ENCODE data around the gene ZNF367. TPM values are rescaled to one million over a fixed set of nuclear protein-coding genes. Genes with fewer than 3 reads are reported as not detected.

Gene ZNF367
- total RNA-seq, 4 donors from 2014 or later: 2.5 to 4.3 (median 3.1) TPM

DNA sequence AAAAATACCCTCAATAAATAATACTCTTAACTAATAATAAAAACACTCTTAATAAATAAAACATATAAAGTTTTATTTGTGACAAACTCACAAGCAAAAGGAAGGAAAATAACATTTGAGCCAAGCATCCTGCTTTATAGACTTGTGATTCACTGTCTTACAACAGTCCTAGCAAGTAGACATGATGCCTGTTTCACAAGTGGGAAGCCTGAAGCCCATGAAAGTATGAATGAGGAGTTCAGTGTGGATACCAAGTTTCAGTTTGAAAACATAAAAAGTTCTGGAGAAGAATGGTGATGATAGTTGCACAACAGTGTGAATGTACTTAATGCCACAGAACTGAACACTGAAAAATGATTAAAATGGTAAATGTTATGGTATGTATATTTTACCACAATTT, 42.7 kb upstream of the ZNF367 start:
- no peaks in the 10 kb centered on the region for H3K27me3 ChIP-seq
- H3K36me3 ChIP-seq: peaks cover 0 to 55% (median 0%) of the 10 kb centered on the region in 3 donors
- no peaks in the 10 kb centered on the region for H3K9me3 ChIP-seq
- no peak overlapping the region for H3K4me3 ChIP-seq
- TF ChIP-seq, protein P1, sequence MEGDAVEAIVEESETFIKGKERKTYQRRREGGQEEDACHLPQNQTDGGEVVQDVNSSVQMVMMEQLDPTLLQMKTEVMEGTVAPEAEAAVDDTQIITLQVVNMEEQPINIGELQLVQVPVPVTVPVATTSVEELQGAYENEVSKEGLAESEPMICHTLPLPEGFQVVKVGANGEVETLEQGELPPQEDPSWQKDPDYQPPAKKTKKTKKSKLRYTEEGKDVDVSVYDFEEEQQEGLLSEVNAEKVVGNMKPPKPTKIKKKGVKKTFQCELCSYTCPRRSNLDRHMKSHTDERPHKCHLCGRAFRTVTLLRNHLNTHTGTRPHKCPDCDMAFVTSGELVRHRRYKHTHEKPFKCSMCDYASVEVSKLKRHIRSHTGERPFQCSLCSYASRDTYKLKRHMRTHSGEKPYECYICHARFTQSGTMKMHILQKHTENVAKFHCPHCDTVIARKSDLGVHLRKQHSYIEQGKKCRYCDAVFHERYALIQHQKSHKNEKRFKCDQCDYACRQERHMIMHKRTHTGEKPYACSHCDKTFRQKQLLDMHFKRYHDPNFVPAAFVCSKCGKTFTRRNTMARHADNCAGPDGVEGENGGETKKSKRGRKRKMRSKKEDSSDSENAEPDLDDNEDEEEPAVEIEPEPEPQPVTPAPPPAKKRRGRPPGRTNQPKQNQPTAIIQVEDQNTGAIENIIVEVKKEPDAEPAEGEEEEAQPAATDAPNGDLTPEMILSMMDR (IDR thresholded peaks at IDR 0.05): no peak
- TF ChIP-seq EP300 (IDR thresholded peaks at IDR 0.05) (no peak), POLR2A (IDR thresholded peaks at IDR 0.05) (no peak)
- H3K27ac ChIP-seq: no peak overlapping the region
- no peak for DNase-seq (ENCODE audit: low spot score in 2 of 2)
- peaks cover 0 to 16% (median 0%) of the 10 kb centered on the region in 4 donors for H3K4me1 ChIP-seq

DNA sequence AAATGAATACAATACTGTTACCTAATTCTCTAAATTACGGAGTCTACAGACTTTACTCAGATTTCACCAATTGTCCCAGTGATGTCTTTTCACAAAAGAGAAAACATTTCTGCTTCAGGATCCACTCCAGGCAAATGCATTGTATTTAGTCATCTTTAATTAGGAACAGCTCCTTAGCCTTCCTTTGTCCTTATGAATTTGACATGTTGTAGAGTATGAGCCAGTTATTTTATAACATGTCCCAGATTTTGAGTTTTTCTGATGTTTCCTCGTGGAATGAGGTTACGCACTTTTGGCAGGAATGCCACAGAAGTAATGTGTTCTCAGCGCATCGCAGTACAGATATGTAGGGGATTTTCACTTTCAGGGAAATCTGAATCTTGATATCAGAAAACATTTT, 42.3 kb upstream of the ZNF367 start:
- H3K4me1 ChIP-seq: peaks cover 0 to 16% (median 0%) of the 10 kb centered on the region in 4 donors
- peaks cover 0 to 51% (median 0%) of the 10 kb centered on the region in 3 donors for H3K36me3 ChIP-seq
- no peak for TF ChIP-seq EP300 (IDR thresholded peaks at IDR 0.05)
- TF ChIP-seq, protein P1 (IDR thresholded peaks at IDR 0.05): no peak
- no peak for TF ChIP-seq POLR2A (IDR thresholded peaks at IDR 0.05)
- DNase-seq (ENCODE audit: low spot score in 2 of 2): no peak
- WGBS, 2 donors: 84 to 86% methylated on average over 5 of the region's 5 CpGs
- H3K4me3 ChIP-seq: no peak overlapping the region
- no peak overlapping the region for H3K27ac ChIP-seq
- H3K27me3 ChIP-seq: no peaks in the 10 kb centered on the region
- H3K9me3 ChIP-seq: no peaks in the 10 kb centered on the region

DNA sequence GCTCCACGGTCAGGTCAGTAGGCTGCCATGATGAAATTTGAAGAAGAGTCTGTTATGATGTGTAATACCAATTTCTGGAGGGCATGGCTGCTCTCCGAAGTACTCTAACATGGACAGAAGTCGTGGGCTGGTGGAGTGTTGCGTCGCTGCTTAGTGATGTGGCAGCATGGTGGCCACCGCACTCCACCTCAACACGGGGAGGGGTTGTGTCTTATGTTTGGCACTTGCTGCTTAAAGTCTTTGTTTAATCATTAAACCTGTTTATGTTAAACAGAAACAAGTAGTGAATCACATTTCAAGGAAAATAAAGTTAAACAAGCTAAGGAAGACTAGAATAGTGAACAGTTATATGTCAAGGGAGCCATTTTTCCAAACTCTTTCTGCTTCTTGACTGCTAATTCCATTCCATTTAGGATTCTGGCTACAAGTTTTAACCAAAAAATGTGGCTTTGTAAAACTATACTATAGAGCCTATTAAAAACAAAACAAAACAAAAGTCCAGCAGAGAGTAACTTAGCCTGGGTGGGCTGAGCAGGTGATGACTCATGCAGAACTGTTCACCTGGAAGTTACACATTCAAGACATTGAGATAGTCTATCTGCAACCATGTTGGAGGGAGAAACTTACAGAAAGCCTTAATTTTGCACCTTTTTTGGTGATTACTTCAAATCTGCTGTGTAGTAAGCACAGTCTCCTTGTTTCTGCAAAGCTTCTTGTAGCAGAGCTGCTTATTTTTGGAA, 41.3 kb upstream of the ZNF367 start:
- peaks cover 0 to 16% (median 0%) of the 10 kb centered on the region in 4 donors for H3K4me1 ChIP-seq
- no peak overlapping the region for H3K27ac ChIP-seq
- no peaks in the 10 kb centered on the region for H3K27me3 ChIP-seq
- WGBS, 2 donors: 94 to 95% methylated on average over 7 of the region's 7 CpGs
- DNase-seq (ENCODE audit: low spot score in 2 of 2): no peak
- peaks cover 0 to 46% (median 0%) of the 10 kb centered on the region in 3 donors for H3K36me3 ChIP-seq
- TF ChIP-seq POLR2A (IDR thresholded peaks at IDR 0.05) (no peak), EP300 (IDR thresholded peaks at IDR 0.05) (no peak)
- TF ChIP-seq, protein P1 (IDR thresholded peaks at IDR 0.05): no peak
- H3K4me3 ChIP-seq: no peak overlapping the region
- H3K9me3 ChIP-seq: no peaks in the 10 kb centered on the region

DNA sequence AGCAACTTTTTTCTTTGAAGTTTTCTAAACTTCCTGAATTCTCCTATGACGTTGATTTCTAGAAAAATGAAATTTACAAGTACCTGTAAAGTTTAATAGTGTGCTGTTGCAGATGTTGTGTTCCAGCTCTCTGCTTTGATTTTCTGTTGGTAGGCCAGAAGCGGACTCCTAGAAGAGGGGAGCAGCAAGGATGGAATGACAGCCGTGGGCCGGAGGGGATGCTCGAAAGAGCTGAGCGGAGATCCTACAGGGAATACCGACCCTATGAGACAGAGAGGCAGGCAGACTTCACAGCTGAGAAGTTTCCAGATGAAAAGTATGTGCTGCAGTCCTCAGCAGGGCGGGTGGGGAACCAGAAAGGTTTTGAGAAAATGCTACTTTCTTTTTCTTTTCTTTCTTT, 40.1 kb upstream of the ZNF367 start:
- Histone ChIP-seq H3K9me3 (no peaks in the 10 kb centered on the region), H3K4me1 (peaks cover 0 to 14% (median 0%) of the 10 kb centered on the region in 4 donors), H3K4me3 (no peak overlapping the region), H3K36me3 (peaks cover 0 to 38% (median 0%) of the 10 kb centered on the region in 3 donors), H3K27me3 (no peaks in the 10 kb centered on the region), H3K27ac (no peak overlapping the region)
- TF ChIP-seq, protein P1 (IDR thresholded peaks at IDR 0.05): no peak
- no peak for TF ChIP-seq EP300 (IDR thresholded peaks at IDR 0.05)
- no peak for TF ChIP-seq POLR2A (IDR thresholded peaks at IDR 0.05)
- 86 to 90% methylated on average over 8 of the region's 8 CpGs for WGBS, 2 donors
- DNase-seq (ENCODE audit: low spot score in 2 of 2): no peak

DNA sequence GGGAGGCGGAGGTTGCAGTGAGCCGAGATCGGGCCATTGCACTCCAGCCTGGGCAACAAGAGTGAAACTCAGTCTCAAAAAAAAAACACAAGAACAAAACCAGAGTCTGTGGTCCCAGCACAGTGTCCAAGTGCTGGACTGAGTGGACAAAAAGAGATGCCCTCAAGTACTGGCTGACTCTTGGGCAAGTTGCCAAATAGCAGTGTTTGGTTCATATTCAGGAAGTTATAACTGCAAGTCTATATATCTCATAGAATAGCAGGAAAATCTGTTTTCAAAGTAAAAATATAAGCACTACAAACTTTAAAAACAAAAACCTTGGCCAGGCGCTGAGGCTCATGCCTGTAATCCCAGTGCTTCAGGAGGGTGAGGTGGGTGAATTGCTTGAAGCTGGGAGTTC, 39.1 kb upstream of the ZNF367 start:
- H3K27ac ChIP-seq: peak overlapping the region in 1 of 4 donors; percentile 2
- H3K4me3 ChIP-seq: no peak overlapping the region
- TF ChIP-seq EP300 (IDR thresholded peaks at IDR 0.05) (no peak), POLR2A (IDR thresholded peaks at IDR 0.05) (no peak)
- TF ChIP-seq, protein P1 (IDR thresholded peaks at IDR 0.05): no peak
- 60 to 68% methylated on average over 4 of the region's 4 CpGs for WGBS, 2 donors
- H3K36me3 ChIP-seq: peaks cover 0 to 29% (median 0%) of the 10 kb centered on the region in 3 donors
- H3K9me3 ChIP-seq: no peaks in the 10 kb centered on the region
- H3K27me3 ChIP-seq: no peaks in the 10 kb centered on the region
- peak in 1 of 2 donors; percentile 17 for DNase-seq (ENCODE audit: low spot score in 2 of 2)
- peaks cover 0 to 23% (median 0%) of the 10 kb centered on the region in 4 donors for H3K4me1 ChIP-seq
